GM18526 (cell line): Measurements from ENCODE around the gene LYPD4.

Source experiments
- POLR2A ChIP-seq: IDR thresholded peaks from 3 replicates; pipeline ENCODE4 v1.6.1; 2011; ENCODE audit not compliant: insufficient read length; ENCODE audit errors: extremely low read depth

The LYPD4 gene

GRCh38 chr19:41863209-41863931, 18.9 kb upstream of the LYPD4 start:
- TF ChIP-seq POLR2A, result no peak

- no peak for TF ChIP-seq POLR2A
Observed at GRCh38 chr19:41862445-41862986, 18.0 kb upstream of the LYPD4 start.

- TF ChIP-seq POLR2A, result no peak
Observed at GRCh38 chr19:41861846-41862245, 17.4 kb upstream of the LYPD4 start.

GRCh38 chr19:41861116-41861768, 16.8 kb upstream of the LYPD4 start:
- no peak for TF ChIP-seq POLR2A

GRCh38 chr19:41860419-41861115, 16.1 kb upstream of the LYPD4 start:
- no peak for TF ChIP-seq POLR2A

GRCh38 chr19:41859618-41860418, 15.3 kb upstream of the LYPD4 start, which contains the start of gene RPS19:
TSS of gene RPS19 (plus strand) at chr19:41860255. CDS start at chr19:41860775, 520 bp downstream.
- TF ChIP-seq POLR2A, result peak; percentile 96

GRCh38 chr19:41859213-41859617, 14.7 kb upstream of the LYPD4 start:
- no peak for TF ChIP-seq POLR2A

- no peak for TF ChIP-seq POLR2A
Observed at GRCh38 chr19:41853768-41854167, 9.3 kb upstream of the LYPD4 start.

- TF ChIP-seq POLR2A, result no peak
Observed at GRCh38 chr19:41853344-41853743, 8.9 kb upstream of the LYPD4 start.

- no peak for TF ChIP-seq POLR2A
Observed at GRCh38 chr19:41851456-41851855, 7.0 kb upstream of the LYPD4 start.

- no peak for TF ChIP-seq POLR2A
Observed at GRCh38 chr19:41850381-41850780, 5.9 kb upstream of the LYPD4 start.

- TF ChIP-seq POLR2A, result no peak
Observed at GRCh38 chr19:41849067-41849466, 4.6 kb upstream of the LYPD4 start.

GRCh38 chr19:41848666-41849065, 4.2 kb upstream of the LYPD4 start:
- no peak for TF ChIP-seq POLR2A

GRCh38 chr19:41847351-41848105, 3.0 kb upstream of the LYPD4 start:
- TF ChIP-seq POLR2A, result no peak
